HG03520 (cell line): Measurements from ENCODE around the gene PDE8B.

ENCODE experiments used
- ATAC-seq: cut with Tn5 transposase; IDR thresholded peaks from one replicate; pipeline ENCODE4 v1.9.1; 2021; ENCODE audit warnings: mild to moderate bottlenecking, moderate library complexity; ENCODE audit not compliant: unreplicated experiment

PDE8B gene

GRCh38 chr5:77394064-77394715, 183.7 kb downstream of the PDE8B start:
- no peak for ATAC-seq

GRCh38 chr5:77396017-77396416, 185.5 kb downstream of the PDE8B start:
- no peak for ATAC-seq

- no peak for ATAC-seq
Measured at GRCh38 chr5:77397686-77398292, 187.3 kb downstream of the PDE8B start.

- ATAC-seq, result no peak
Measured at GRCh38 chr5:77398458-77398857, 188.0 kb downstream of the PDE8B start.

GRCh38 chr5:77398896-77399295, 188.4 kb downstream of the PDE8B start:
- ATAC-seq, result no peak

- no peak for ATAC-seq
Measured at GRCh38 chr5:77400645-77401044, 190.2 kb downstream of the PDE8B start.

- no peak for ATAC-seq
Measured at GRCh38 chr5:77402796-77403195, 192.3 kb downstream of the PDE8B start.

- no peak for ATAC-seq
Measured at GRCh38 chr5:77407152-77407551, 196.7 kb downstream of the PDE8B start.

GRCh38 chr5:77409870-77410621, 199.6 kb downstream of the PDE8B start:
- ATAC-seq, result no peak

GRCh38 chr5:77413049-77413448, 202.6 kb downstream of the PDE8B start:
- no peak for ATAC-seq

GRCh38 chr5:77418162-77418561, 207.7 kb downstream of the PDE8B start:
- no peak for ATAC-seq

- no peak for ATAC-seq
Measured at GRCh38 chr5:77418601-77419581, 208.4 kb downstream of the PDE8B start.

- ATAC-seq, result no peak
Measured at GRCh38 chr5:77419644-77420582, 209.4 kb downstream of the PDE8B start.

GRCh38 chr5:77420940-77421339, 210.5 kb downstream of the PDE8B start:
- ATAC-seq, result no peak

GRCh38 chr5:77423022-77423750, 212.7 kb downstream of the PDE8B start:
- ATAC-seq, result no peak

- no peak for ATAC-seq
Measured at GRCh38 chr5:77424921-77425320, 214.4 kb downstream of the PDE8B start.

- no peak for ATAC-seq
Measured at GRCh38 chr5:77425420-77425819, 214.9 kb downstream of the PDE8B start.

- no peak for ATAC-seq
Measured at GRCh38 chr5:77425998-77426659, 215.6 kb downstream of the PDE8B start.

GRCh38 chr5:77426670-77427069, 216.2 kb downstream of the PDE8B start:
- ATAC-seq, result no peak
